Measurements from ENCODE around the gene KDM5B.
A peak's percentile ranks its signal among the peaks of the same experiment; 100 is the strongest.

KDM5B gene

DNA sequence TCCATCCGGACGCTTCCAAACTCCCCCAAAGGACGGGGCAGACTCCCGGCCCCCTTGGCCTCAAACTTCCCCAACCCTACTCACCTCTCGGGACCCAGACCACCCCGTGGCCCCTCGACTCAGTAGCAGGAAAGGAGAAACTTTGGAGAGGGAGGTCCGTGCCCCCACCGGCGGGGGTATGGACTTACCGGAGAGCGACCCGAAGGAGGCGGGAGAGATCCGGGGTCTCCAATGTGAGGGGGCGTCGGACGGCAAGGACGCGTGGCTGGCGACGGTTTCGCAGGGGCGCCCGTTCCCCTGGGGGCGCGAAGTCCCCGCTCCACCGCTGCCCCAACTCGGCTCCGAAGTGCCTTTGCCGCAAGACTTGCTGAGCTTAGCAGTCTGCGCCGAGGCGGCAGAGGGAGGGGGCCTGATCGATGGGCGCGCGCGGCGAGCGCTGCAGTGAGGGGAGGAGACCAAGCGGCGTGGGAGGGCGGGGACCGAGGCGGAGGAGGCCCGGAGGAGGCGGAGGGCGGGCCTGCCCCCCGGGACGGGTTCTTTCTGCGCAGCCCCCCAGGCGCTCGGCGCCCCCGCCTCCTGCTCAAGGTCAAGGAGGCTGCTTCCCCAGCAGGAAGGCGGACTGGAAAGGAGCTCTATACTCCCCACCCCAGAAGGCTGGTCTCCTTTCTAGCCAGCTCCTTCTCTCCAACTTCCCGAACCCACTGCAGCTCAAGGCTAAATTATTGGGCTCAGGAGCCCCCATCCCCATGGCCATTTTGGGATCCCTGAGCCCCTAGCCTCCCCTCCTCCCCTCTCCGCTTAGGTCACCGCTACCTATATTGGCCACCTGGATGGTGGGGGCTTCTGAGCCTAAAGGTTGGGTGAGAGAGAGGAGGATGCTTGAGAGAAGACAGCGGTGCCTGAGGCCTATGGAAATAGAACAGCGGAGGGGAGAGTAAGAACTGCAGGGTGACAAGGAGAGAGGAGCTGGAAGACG, 97.9 kb downstream of the KDM5B start, which contains the start of gene SYT2:
Gene SYT2 (minus strand): TSS at position 385 of the 976 bp plus-strand sequence. CDS start 104,682 bp downstream, outside the sequence.
- no peak for DNase-seq

DNA sequence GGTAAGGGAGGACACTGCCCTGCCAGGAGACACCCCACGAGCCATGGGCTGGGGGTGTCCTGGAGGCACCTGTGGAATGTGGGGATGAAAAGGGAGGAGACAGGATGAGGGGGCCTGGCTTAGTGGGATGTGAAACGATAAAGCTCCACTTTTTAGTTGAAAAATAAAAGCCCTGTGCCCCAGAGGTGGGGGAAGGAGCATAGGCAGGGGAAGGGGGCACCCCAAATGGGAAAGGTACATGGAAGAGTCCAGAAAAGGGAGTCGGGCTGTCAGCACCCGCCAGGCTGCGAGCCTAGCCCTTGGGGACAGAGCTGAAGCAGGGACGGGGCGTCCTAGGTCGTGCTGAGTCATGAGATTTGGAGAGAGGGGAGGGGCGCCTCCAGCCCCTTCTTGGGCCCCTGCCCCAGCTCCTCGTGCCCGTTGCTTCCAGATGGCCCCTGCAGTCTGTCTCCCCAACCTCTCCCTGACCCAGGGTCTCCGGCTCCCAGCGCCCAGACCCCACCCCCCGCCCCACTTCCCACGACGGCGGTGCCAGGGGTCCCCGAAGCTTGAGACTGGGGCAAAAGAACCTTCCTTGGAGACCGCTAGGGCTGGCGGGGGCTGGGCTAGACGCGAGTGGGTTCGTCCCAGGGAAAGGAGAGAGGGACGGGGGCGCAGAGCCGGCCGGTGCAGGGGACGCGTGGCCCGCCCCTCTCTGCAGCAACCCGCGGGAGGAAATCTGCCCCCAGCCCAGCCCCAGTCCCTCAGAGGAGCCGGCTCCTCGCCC, 98.8 kb downstream of the KDM5B start:
- DNase-seq: no peak

DNA sequence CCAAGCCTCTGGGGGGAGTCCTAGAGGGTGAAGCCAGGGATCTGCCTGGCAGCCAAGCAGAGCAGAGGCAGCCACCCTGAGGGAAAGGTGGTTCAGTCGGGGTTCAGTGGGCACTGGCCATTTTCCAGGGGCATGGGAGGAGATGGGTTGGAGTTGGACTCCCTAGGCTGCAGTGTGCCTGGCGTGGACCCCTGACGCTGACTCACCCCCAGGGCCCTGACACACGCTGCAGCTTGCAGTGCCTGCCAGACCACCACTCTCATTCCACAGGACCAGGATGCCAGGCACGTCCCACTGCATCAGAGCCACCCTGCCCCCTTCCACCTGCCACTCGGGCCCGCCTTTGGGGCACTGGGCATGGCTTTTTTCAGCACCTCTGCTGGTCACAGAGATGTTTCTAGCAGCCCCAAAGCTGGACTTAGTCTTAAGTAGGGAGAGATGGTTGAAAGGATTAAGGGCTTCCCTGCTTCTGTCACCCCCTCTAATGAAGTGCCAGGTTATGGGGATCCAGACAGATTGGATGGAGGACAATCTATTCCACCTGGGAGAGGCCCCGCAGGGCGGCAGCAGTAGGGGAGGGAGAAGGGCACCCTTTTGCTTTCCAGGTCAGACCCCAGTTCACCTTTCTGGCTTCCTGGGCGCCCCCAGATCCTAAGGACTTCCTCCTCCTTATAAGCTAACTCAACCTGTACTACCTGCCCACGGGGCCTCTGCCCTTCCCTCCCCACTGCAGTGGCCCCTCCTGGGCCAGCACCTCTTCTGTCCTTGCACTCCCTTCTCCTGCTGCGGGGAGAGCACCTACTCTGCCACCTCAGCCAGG, 99.6 kb downstream of the KDM5B start:
- DNase-seq: no peak

DNA sequence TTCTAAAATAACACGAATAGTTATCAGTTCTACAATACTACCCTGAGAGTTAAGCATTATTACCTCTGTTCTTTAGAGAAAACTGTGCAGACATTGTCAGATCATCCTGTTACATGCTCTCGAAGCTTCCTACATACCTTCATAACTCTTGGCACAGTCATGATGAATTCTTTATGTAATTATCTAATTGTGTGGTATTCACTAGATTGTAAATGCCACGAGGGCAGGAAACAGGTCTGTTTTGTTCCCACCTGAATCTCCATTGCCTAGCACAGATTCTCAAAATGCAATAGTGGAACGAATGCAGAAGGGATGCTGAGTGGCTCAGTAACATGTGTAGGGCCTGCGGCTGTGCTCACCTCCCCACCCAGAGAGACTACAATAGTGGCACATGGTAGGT, 101.4 kb downstream of the KDM5B start:
- DNase-seq: no peak

DNA sequence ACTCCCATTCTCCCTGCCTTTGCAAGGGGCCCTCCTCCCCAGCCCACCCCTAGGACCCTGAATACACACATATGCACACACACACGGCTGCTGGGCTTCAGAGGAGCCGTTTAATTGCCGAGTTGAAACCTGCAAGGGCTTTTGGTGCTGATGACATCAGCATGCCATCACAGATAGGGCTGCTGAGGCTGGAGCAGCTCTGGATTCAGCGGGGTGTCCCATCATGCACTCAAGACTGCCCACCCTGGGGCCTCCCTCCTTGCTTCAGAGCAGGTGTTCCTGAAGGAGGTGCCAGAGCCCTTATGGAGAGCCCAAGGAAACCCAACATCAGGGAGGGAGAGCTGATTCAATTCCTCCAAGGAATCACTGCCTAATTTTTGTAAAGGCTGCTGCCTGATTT, 103.6 kb downstream of the KDM5B start:
- DNase-seq: no peak

DNA sequence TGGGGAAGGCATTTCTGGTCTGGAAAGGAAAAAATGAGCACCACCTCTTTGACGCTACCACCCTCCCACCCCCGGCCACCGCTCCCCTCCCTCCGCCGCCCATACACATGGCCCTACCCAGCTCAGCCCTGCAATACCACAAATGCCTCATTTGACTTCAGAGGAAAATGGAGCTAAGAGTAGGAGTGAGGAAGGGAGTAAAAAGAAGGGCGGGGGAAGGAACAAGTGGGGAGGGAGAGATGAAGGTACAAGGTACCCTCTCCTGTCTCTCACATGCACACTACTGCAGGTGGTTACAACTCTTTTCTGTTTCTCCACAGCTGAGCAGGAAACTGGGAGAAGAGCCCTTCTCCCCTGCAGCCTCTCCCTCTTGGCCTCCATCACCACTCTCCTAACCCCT, 105.0 kb downstream of the KDM5B start:
- no peak for DNase-seq

DNA sequence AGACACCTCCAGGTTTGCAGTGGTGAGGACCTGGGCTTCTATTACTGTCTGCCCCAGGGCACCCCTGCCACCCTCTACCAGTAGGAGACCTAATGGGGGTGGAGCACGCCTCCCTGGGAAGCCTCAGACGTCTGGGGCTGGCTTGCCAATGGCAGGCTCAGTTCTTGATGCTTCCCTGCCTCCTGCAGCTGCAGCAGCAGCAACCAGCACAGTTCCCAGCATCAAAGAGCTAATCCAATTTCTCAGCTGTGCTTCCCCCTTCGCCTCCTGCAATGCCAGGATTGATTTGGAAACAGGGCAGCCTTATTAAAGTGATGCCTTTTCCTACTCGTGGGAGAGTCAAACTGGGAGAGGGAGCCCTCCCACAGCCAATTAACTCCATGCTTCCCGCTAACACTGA, 106.1 kb downstream of the KDM5B start:
- DNase-seq: no peak

DNA sequence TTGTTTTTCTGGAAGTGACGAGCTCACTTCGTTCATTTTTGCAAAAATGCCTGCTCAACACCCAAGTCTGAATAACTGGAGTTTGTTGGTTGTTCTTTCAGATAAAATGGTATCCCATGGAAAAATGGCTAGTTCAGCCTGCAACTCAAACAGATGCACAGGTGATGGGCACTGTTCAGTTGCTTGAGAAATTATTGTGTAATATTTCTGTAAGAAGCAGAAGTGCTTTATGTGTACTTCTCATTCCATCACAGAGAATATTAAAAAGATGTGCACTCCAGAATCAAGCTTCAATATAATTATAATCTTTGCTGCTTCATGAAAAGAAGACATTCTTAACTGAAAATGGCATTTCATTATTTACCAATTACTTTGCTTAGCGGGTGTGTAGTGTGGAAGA, 107.0 kb downstream of the KDM5B start:
- DNase-seq: peak in 1 of 2 experiments; percentile 22

DNA sequence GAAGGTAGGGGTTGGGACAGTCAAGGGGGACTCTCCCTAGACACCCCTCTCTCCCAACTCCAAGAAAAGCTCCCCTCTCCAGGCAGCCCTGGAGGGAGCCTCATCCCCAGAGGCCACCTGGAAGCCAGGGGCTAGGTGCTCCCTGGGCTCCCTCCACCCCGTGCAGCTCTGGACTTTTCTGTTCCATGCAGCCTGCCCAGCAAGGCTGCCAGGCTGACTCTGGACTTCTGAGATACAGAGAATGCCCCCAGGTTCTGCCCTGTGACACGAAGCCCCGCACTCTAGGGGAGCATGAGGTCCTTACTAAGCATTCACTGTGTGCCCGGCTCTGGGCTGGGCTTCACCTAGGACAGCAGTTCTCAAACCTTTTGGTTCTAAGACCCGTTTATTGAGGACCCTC, 108.2 kb downstream of the KDM5B start:
- DNase-seq: no peak

DNA sequence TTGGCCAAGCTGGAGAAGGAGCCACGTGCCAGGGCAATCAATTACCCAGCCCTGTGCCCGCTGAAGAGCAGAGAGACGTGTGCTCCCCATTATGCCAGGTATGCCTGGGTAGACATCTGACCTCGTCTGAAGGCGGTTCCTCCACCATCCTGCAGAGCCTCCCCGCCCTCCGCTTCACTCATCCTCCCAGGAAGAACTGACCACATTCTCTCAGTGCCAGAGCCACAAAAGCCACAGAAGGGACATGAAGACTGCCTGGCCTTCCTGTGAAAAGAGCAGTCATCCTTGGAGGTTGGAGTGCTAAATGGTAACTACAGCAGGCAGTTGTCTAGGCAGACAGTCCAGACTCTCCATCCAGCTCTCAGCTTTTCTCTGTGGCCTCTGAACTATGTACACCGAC, 109.9 kb downstream of the KDM5B start:
- peak; percentile 53 to 61 for DNase-seq

DNA sequence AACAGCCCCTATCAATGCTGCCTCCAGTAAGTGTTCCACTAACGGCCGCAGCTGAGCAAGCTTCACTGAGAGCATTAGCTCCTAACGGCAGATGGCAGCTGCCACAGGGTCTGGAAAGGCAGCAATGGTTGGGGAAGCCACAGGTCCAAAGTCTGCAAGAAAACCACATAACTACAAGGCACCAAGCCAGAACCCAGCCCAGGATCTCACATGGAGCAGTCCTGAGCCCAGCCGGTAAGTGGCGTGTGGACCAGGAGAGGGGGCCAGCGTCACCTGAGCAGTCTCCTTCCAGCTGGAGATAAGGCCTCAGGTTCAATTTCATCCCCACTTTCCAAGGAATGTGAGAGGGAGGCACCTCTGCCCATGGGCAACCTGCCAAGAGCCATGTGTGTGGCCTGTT, 111.2 kb downstream of the KDM5B start:
- no peak for DNase-seq

DNA sequence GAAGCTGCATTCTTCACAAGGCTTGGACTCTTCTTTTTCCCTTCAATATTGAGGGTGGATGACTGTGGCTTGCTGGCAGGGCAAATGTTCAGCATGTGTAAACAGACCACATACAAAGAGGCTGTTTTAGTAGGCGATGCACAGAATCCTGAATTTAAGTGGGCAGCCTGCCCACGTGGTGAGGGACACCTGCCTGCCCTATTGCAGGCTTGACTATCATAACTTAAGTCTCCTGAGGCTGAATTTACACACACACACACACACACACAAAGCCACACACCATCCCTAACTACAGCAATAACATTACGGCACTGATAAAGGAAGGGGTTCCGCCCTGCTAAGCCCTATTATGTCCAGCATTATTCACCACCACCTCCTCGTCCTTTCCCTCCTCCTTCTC, 113.9 kb downstream of the KDM5B start:
- DNase-seq: no peak

DNA sequence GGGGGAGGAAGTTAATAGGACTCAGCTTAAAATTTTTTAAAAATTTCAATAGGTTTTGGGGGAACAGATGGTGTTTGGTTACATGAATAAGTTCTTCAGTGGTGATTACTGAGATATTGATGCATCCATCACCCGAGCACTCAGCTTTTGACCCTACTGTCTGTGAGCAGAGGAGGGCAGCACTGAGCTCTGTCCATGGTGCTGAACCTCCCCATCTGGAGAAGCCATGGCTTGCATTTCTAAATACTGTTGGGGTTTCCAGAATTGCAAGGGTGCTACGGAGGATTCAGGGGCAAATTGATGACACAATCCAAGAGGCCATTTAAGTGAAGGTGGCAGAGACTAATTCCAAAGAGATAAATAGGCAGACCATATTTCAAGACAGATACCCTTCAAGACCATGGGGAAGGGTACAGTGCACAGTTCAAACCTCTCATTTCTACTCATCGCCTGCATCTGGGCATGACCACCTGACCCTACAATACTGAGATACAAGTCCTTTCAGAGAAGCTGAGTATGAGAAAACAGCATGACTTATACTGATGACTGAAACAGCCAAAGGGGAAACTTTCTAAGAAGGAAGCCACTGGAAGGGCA, 115.2 kb downstream of the KDM5B start:
- DNase-seq: peak; percentile 54 to 57

DNA sequence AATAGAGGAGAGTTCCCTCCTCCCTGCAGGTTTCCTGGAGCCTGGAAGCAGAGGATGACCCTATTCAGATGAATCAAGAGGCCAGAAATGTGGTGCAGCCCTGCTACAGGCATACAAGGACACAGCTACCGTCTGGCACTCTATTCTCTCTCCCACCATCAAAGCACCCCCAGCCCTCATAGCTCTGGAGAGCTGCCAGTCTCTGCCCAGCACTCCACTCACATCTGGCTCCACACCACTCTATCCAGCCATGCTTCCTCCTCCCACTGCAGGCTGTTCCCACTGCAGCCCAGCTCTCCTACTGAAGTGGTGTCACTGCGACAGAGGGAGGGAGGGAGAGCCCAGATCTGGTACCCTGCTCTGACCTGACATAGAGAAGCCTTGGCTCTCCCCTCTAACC, 116.4 kb downstream of the KDM5B start:
- no peak for DNase-seq

DNA sequence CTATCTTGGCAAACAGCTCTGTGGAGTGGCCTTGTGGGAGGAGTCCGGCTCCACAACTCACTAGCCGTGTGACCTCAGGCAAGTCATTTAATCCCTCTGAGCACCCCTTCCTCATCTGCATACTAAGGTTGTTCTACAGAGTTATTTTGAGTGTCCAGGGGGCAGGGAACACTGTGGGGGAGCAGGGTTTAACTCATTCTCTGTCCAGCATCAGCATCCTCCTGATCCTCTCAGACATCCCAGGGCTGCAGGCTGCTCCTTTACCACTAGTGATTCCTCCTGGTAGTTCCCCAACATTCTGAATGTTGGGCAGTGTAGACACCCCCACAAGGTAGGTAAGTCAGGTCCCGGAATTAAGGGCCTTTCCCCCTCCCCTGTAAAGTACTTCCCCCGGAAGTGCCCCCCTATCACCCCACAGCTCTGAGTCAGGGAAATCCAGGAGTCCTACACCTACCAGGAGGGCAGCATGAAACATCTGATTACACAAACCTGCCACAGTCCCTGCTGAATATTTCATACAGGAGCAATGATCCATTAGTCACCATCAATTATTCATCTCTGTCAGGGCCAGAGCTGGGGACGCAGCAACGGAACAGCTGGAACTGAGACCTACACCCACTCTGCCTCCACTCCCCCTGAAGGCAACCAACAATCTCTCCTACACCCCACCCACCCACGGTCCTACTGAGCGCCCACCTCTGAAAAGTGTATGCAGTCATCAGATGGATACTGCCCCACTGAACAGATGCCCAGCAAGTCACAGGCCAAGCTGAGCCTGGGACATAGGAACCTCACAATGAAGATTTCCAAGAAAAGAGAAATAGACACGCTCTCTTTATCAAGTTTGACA, 118.5 kb downstream of the KDM5B start:
- no peak for DNase-seq

DNA sequence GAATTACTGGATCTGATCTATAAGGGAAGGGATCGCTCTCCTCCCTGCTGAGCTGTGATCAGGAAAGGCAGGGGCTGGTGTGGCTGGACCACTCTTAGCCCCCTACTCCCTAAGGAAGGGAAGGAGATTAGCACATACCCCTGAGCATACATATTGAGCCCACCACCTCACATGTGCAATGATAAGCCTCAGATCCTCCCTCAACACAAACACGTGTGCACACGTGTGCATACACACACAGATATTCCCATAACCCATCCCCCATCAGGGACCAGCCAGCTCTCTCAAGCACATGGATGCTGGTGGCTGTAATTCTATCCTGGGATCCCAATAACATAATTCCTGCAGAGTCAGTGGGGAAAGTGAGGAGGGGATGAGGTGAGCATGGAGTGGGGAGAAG, 119.1 kb downstream of the KDM5B start:
- no peak for DNase-seq

DNA sequence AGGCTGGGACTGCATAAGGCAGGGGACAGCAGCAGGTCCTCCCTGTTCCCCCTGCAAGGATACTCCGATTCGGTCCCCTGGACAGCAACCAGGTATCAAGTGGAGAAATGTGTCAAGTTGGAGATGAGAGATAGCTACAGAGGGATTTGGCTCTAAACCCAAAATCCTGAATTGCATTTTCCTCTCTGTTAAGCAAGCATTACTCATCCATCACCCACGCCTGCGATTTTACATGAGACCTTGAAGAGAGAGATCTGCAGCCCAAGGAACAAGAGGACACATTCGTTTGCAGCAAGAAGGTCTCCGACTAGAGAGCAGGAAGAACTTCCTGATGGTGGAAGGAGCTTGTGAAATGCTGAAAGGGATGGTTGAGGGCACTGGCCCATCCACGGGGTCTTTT, 119.8 kb downstream of the KDM5B start:
- no peak for DNase-seq

DNA sequence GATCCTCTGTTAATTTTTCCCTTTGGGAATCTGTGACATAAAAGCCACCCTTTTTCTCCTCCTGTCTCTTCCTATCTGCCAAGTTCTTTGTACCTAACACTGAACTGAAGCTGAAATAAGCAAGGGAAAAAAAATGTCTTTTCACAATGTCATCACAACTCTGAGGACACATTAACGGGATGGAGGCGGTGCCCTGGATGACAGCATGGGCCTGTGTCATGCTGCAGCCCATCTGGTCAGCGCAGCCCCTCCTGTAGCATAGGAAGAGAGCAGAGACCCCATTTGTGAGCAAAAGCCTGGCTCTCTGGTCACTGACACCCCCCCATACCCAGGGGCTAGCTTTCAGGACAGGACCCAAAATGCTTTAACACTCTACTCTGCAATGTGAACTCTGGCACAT, 120.4 kb downstream of the KDM5B start:
- DNase-seq: no peak

DNA sequence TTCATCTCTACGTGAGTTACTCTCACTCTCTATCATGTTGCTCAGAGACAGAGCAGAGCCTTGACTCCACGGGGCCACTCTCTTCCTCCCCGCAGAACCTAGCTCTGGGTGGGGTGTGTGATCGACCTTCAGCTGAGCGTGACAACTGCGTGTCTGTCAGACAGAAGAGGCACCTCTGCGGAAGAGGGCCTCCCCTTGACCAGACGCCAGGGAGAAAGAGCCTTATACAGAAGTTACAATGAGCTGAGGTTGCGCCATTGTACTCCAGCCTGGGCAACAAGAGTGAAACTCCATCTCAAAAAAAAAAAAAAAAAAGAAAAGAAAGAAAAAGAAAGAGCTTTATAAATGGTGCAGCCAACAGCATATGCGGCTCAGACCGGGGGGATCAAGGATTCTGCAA, 120.9 kb downstream of the KDM5B start:
- DNase-seq: no peak

DNA sequence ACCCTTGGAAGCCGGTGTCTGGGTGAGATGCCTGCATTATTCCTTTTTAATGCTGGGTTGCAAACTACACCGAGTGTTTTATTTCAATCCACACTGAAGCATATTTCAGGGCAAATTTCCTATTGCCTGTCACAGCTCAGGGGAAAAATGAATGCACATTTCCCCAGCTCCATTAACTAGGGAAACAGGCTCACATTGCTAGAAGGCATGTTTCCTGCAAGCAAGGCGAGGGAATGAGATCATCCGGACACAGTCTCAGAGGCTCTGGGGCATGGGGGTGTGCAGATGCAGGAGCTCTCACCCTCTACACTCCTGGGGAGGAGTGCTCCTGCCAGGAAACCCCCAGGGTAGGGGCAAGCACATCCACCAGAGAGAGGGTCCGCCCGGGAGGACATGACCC, 122.6 kb downstream of the KDM5B start:
- no peak for DNase-seq

DNA sequence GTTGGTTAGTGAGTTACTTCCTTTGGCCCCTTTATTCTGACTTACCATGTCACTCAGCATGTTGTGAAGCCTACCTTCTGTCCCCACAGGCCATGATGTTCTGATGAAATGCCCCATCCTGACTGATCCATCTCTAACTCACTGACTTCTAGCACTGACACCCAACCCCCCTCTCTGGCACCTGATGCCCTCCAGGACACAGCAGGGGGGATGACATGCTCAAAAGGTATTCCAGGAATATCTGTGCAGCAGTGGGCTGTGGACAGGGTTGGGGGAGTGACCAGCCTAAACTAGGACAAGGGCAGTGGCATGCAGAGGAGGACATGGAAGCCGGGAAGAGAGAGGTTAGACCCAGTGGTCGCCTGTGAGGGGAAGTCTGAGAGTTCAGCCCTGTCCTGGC, 123.5 kb downstream of the KDM5B start:
- no peak for DNase-seq

DNA sequence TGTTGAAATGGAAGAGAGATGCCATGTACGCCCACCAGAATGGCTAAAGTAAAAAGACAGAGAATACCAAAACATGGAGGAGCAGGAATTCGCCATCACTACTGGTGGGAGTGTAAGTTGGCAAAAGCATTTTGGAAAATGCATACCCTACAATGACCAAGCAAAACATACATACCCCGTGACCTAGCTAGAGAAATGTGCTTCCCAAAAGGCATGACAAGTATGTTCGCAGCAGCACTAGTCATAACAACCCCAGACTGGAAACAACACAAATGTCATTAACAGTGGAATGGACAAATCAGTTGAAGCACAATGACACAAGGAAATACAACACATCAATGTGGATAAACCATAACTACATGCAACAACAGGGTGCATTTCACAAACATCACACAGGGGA, 125.2 kb downstream of the KDM5B start:
- DNase-seq: no peak

Measured in AML-193 (cell line).